Measurements from ENCODE around the gene ENOX1.
"Not testable (repeated sequence)": the region's sequence is repeated elsewhere in the genome, so short reads cannot be mapped to it uniquely, and the experiment has no call there.

Gene ENOX1

GRCh38 chr13:43431290-43431716 is 355.5 kb downstream of the ENOX1 start:
- no peak for DNase-seq (ENCODE audit: low read depth)

- DNase-seq (ENCODE audit: low read depth), result no peak
Observed at GRCh38 chr13:43428545-43429296, 358.1 kb downstream of the ENOX1 start.

- DNase-seq (ENCODE audit: low read depth), result no peak
Observed at GRCh38 chr13:43426355-43426754, 360.4 kb downstream of the ENOX1 start.

DNA sequence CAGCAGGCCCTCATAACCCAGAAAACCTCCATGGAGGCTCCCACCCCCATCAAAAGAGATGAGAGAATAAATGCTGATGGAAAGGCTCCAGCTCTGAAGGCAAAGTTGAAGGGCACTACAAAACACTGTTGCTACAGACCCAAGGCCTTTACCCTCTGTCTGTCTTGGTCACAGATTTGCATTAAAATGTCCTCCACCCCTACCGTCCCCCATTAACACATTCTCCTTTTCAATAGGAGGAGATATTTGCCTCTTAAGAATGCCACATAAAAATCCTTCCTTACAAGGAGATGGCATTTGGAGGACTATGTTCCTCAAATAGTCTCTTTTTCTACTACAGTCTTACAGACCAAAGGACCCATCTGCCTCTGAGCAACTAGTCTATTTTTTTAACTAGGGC is 361.5 kb downstream of the ENOX1 start:
- no peak for DNase-seq (ENCODE audit: low read depth)

DNA sequence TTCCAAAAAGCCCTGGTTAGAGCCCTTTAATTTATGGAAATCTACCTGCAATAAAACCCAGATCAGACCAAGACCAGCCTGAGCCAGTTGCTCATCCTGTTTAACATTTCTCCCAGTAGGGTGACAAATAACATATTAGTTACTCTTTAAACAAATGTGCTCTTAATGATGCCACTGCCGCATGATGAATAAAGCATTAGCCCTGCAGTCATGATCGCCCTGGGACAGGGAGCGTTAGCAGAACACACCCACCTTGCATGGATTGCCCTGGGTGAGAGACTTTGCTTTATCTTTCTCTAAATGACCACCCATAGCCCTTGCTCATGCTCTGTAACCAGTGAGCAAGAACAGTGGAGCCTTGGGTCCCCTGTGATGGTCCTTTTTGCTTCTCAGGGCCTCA is 362.4 kb downstream of the ENOX1 start:
- DNase-seq (ENCODE audit: low read depth), result no peak

GRCh38 chr13:43422116-43422515 is 364.7 kb downstream of the ENOX1 start:
- DNase-seq (ENCODE audit: low read depth), result no peak

DNA sequence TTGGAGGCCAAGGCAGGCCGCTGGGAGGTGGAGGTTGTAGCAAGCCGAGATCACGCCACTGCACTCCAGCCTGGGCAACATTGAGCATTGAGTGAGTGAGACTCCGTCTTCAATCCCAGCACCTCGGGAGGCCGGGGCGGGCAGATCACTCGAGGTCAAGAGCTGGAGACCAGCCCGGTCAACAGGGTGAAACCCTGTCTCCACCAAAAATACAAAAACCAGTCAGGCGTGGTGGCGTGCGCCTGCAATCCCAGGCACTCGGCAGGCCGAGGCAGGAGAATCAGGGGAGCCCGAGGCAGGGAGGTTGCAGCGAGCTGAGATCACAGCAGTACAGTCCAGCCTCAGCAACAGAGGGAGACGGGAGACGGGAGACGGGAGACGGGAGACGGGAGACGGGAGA is 369.9 kb downstream of the ENOX1 start:
- not testable (repeated sequence) for DNase-seq (ENCODE audit: low read depth)

DNA sequence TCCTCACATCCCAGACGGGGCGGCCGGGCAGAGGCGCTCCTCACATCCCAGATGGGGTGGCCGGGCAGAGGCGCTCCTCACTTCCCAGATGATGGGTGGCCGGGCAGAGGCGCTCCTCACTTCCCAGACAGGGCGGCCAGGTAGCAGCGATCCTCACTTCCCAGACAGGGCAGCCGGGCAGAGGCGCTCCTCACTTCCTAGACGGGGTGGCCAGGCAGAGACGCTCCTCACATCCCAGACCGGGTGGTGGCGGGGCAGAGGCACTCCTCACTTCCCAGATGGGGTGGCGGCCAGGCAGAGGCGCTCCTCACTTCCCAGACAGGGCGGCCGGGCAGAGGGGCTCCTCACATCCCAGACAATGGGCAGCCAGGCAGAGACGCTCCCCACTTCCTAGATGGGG is 370.4 kb downstream of the ENOX1 start:
- DNase-seq (ENCODE audit: low read depth), result not testable (repeated sequence)

- not testable (repeated sequence) for DNase-seq (ENCODE audit: low read depth)
Observed at GRCh38 chr13:43415903-43416391, 370.8 kb downstream of the ENOX1 start.

GRCh38 chr13:43414111-43414510 is 372.7 kb downstream of the ENOX1 start:
- no peak for DNase-seq (ENCODE audit: low read depth)

DNA sequence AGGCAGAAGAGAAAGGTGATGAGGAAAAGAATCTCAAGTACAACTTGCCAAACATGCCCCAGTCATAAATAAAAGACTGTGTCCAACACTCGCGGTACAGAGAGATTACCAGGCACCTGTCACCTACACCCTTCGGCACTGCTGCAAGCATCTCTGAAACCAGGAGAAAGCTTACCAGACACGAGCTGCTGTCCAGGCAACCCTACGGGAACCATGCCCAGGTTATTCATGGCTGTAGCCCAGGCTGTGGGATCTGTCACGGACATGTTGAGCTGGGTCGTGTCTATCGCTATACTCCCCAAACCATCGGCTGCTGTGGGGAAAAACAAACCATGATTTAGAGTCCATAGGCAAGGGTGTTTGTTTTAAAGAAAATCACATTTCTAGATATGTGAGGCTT is 375.0 kb downstream of the ENOX1 start:
- no peak for DNase-seq (ENCODE audit: low read depth)

DNA sequence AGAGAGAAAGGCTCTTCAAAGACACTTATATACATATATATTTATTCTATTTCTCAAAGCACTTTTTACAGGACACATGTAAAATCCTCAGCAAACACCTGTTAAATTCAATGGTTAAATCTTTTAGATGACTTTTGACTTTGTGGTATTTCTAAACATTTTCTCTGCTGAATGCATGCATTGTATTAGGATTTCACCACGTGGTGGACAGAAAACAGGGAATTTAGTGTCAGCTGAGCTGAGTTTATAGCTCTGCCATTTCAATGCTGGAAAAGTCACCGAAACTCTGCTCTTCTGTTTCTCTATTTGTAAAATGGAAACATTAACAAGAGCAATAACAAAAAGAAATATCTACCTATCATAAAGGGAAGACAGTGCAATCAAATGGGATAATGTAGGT is 375.6 kb downstream of the ENOX1 start:
- DNase-seq (ENCODE audit: low read depth), result no peak

DNA sequence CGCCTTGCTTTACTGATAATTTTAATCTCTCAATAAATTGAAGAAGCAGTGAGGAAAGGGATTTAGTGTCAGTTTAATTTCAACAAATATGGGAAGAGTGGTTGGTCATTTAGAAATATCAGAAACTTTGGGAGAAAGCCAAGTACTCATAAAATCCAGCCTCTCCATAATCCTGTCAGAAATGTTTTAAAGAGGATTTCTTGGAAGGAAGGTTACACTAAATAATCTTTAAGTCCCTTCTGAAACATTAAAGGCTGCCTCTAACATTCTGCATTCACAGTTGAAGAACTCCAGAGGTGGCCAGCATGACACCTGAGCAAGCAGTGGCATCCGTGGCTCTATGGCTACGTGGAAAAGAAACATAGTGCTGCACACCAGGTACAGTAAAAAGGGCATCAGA is 378.5 kb downstream of the ENOX1 start:
- no peak for DNase-seq (ENCODE audit: low read depth)

GRCh38 chr13:43407023-43407581 is 379.7 kb downstream of the ENOX1 start:
- DNase-seq (ENCODE audit: low read depth), result no peak

DNA sequence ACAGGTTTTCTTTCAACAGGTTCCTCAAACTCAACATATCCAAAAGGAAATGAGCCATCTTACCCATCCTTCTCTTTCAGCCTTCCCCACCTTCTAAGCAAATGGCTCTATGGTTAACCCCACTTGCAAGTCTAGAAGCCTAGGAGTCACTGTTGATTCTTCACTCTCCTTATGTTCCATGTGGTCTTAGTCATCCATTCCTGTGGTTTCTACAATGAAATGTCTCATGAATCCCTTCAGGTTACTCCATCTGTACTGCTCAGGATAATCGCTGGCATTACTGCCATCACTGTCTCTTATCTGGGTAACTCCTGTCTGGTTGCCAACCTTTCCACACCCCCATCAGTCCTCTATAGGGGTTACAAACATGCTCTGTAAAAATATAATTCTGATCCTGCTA is 381.3 kb downstream of the ENOX1 start:
- peak; percentile 24 for DNase-seq (ENCODE audit: low read depth)

DNA sequence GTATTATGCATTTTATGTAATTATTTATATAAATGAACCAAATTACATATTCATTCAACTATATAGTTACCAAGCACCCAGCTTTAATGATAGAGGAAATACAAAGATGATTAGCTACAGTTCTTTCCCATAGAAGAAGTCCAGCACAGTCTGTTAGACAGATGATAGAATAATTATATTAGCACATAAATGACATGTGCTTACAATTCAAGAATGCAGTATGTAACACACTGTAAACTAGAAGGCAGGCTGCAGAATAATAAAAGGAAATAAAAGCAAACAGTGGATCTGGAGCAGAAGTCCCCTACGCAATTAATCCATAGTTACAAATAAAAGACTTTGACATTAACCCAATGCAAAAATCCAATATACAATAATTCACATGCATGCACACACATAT is 384.4 kb downstream of the ENOX1 start:
- DNase-seq (ENCODE audit: low read depth), result no peak

- DNase-seq (ENCODE audit: low read depth), result no peak
Observed at GRCh38 chr13:43401361-43401760, 385.4 kb downstream of the ENOX1 start.

DNA sequence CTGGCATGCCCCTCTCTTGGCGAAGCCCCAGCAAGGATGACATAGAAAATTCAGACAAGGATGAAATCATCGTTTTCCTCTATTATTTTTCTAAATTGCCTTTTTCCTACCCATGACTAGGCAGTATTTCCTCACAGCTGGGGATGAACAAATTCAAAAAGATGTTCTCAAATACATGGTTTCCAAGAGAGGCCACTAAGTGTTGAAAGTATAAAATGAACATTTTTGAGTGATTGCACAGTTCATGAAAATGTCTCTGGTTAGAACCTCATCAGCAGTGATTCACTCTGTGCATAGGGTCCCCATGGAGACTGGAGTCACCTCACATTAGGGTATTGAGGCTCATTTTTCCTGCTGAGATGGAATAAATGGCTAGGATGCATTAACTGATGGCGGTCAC is 389.7 kb downstream of the ENOX1 start:
- peak; percentile 62 for DNase-seq (ENCODE audit: low read depth)

DNA sequence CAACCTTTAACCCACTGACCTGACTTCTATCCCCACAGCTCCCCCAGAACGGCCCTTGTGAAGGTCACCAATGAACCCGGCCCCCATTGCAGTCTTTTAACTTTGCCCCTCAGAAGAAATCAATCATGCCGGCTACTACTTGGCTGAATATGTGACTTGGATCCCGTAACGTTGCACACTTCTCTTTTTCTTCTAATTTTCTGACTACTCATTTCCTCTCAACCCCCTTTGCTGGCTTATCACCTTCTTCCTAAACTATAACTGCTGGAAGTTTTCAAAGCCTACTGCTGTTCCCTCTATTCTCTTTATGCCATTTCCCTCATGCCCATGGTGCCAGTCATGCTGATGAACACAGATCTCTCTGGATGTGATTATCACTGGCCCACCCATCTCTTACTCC is 395.7 kb downstream of the ENOX1 start:
- no peak for DNase-seq (ENCODE audit: low read depth)

DNA sequence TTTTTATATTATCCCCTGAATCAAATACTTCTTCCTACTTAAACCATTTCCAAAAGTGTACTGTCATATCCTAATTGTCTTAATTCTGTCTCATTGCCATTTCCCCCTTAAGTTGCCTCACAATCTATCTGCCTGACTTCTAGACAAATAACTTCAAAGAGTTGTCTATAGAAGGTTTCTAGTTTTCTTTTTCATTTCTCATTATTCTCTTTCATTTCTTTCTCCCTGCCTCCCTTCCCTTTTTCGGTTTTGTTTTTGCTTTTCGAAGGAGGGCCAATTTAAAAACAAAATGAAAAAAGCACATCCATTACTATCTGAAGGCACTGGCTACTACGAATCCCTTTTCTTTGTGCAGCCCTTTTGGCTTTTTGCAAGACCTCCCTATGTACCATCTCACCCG is 396.2 kb downstream of the ENOX1 start:
- DNase-seq (ENCODE audit: low read depth), result no peak

DNA sequence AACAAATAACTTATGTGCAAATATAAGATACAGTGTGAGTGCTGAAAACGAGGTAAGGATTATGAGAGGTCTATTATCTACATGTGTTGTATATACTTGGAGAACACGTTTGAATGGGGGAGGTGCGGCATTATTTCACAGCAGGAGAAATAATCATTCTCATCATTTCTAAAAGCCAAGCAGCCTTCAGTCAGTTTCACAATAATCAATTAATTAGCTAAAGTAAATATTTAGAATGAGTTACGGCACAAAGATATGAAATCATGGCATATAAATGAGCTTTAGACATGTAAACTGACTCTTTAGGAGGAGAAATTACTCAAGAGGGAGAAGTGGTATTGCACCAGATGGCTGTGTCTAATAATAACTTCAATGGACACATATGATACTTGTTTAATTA is 396.8 kb downstream of the ENOX1 start:
- no peak for DNase-seq (ENCODE audit: low read depth)

DNA sequence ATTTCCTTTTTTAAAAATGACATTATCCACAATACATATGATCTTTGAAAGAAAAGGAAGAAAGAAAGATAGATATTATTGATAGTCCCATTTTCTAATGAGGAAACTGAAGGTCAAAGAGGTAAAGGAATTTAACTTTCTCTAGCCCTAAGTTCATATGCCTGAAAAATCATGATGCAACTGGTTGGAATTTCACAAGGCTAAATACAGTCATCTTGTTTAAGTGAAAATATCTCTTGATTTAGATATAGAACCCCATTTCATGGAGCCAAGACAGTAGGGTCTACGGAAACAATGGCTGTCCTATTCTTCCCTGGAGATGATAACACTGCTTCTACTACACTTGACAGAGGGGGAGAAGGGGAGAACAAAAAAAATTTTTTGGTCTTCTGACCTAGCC is 397.2 kb downstream of the ENOX1 start:
- no peak for DNase-seq (ENCODE audit: low read depth)

DNA sequence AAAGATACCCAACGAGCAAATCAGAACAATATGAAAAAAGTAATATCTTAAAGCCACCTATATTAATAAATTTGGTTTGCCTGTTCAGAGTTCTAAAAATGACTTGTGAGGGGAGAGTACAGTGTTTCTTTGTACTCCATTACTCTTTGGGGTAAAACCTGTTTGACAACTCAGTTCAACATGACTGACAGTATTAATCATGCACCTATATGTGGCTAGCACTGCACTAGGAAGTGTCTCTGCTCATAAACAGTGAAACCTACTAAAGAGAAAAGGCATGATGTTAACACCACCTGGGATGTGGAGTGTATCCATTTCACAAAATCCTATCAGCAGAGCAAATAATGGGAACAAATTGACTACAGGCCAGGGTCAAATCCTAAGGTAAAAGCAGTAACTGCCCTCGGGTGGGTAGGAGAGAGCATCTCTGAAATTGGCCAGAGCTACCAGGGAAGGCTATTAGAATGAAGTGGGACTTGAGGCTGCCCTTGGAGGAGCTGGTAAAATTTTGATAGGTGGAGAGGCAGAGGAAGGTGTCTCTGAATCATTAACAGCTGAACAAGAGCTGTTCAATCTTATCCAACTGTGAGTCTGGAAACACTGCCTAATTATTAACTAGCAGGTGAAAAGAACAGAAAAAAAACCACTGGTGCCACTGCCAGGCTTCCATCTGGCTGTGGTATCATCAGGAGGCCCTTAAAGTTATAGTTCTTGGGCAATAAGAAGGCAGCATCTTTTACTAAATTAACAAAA is 398.3 kb downstream of the ENOX1 start:
- no peak for DNase-seq (ENCODE audit: low read depth)
